H1 (cell line): Measurements from ENCODE around the gene SRP14.

Experiments used
- CREB1 ChIP-seq: IDR thresholded peaks from 2 replicates; pipeline ENCODE4 v1.6.1; 2012; ENCODE audit warnings: inconsistent platforms
- CTCF ChIP-seq, 3 experiments: IDR thresholded peaks; 1 replicate in 2 of 3; 2 replicates in 1 of 3; pipeline versions ENCODE4 v1.5.1 to v1.6.1; 2011; ENCODE audit warnings: low read length in 3 of 3, mild to moderate bottlenecking in 3 of 3, inconsistent platforms in 2 of 3, low read depth in 1 of 3, moderate library complexity in 1 of 3; ENCODE audit not compliant: insufficient read depth in 1 of 3; ENCODE audit errors: control extremely low read depth in 1 of 3
- EGR1 ChIP-seq: IDR thresholded peaks from 2 replicates; pipeline ENCODE4 v1.6.1; 2011; ENCODE audit warnings: low read depth, low read length, borderline replicate concordance
- HDAC2 ChIP-seq, 2 experiments: fragments of 300-600 bp in 1 of 2; sonication (generic) in 1 of 2; IDR thresholded peaks; 2 replicates each; pipeline ENCODE4 v1.6.1; 2011 to 2012; ENCODE audit warnings: low read depth in 2 of 2, low read length in 2 of 2, mild to moderate bottlenecking in 2 of 2, moderate library complexity in 2 of 2, borderline replicate concordance in 1 of 2, inconsistent platforms in 1 of 2
- JUND ChIP-seq: IDR thresholded peaks from 2 replicates; pipeline ENCODE4 v1.6.1; 2011; ENCODE audit warnings: mild to moderate bottlenecking, improper control_type of control experiment, low read length
- MAFK ChIP-seq: IDR thresholded peaks from 2 replicates; pipeline ENCODE4 v1.6.1; 2012; ENCODE audit warnings: low read depth, mild to moderate bottlenecking, improper control_type of control experiment, low read length
- MAX ChIP-seq: IDR thresholded peaks from 2 replicates; pipeline ENCODE4 v1.6.1; 2012; ENCODE audit warnings: inconsistent platforms
- NRF1 ChIP-seq: IDR thresholded peaks from 2 replicates; pipeline ENCODE4 v1.6.1; 2011; ENCODE audit warnings: mild to moderate bottlenecking, low read depth, low read length, improper control_type of control experiment
- PHF8 ChIP-seq: fragments of 200-600 bp; sonication (generic); conservative IDR thresholded peaks from 2 replicates; pipeline ENCODE4 v1.7.1; 2012; ENCODE audit warnings: low read depth, mild to moderate bottlenecking, inconsistent platforms, low read length, moderate library complexity
- POLR2A ChIP-seq, 2 experiments: IDR thresholded peaks; 1 replicate in 1 of 2; 2 replicates in 1 of 2; pipeline ENCODE4 v1.6.1; 2011; ENCODE audit warnings: low read depth in 2 of 2, low read length in 2 of 2, mild to moderate bottlenecking in 2 of 2; ENCODE audit errors: control extremely low read depth in 1 of 2
- RNF2 ChIP-seq: fragments of 200-900, 300-1000 bp; sonication (generic); IDR thresholded peaks from 2 replicates; pipeline ENCODE4 v1.7.1; 2016; ENCODE audit warnings: borderline replicate concordance, low read depth, mild to moderate bottlenecking, antibody characterized with exemption, low read length; ENCODE audit not compliant: poor library complexity, severe bottlenecking; ENCODE audit errors: missing control alignments
- SIN3A ChIP-seq, 2 experiments: IDR thresholded peaks in 1 of 2; conservative IDR thresholded peaks in 1 of 2; 2 replicates each; pipeline ENCODE4 v1.6.1; 2011 to 2012; ENCODE audit warnings: low read length in 2 of 2, improper control_type of control experiment in 1 of 2, low read depth in 1 of 2, mild to moderate bottlenecking in 1 of 2
- SP1 ChIP-seq: IDR thresholded peaks from 2 replicates; pipeline ENCODE4 v1.6.1; 2011; ENCODE audit warnings: low read depth, low read length
- TCF12 ChIP-seq: IDR thresholded peaks from 2 replicates; pipeline ENCODE4 v1.6.1; 2011; ENCODE audit warnings: low read depth, mild to moderate bottlenecking, low read length

GRCh38 chr15:40053831-40054604 lies 15.0 kb upstream of the SRP14 start:
- TF ChIP-seq HDAC2 (IDR thresholded peaks at IDR 0.05; ENCODE audit: borderline replicate concordance in 1 of 2, low read depth in 2 of 2, low read length in 2 of 2) (no peak), RNF2 (no peak), SP1 (no peak), POLR2A (IDR thresholded peaks at IDR 0.05; ENCODE audit: control extremely low read depth in 1 of 2, low read depth in 2 of 2, low read length in 2 of 2) (no peak), TCF12 (no peak), SIN3A (conservative IDR thresholded peaks at IDR 0.05 in 1 of 2, IDR thresholded peaks at IDR 0.05 in 1 of 2; ENCODE audit: low read depth in 1 of 2, low read length in 2 of 2) (no peak), EGR1 (no peak), JUND (no peak), CREB1 (no peak), MAFK (no peak), NRF1 (no peak), CTCF (IDR thresholded peaks at IDR 0.05; ENCODE audit: control extremely low read depth in 1 of 3, insufficient read depth in 1 of 3, low read depth in 1 of 3, low read length in 3 of 3) (no peak), PHF8 (no peak), MAX (no peak)
